ENCODE results near the gene KCTD5.

The KCTD5 gene

GRCh38 chr16:2698103-2698870 lies 16.0 kb downstream of the KCTD5 start:
- in situ Hi-C loops (cut with HindIII; ENCODE audit: low pct_unique_long_range_greater_than_20kb, low sequenced_read_pairs) = no loop called here
- no peak for TF ChIP-seq JUND (IDR thresholded peaks at IDR 0.05; ENCODE audit: low read depth)
- DNase-seq (ENCODE audit: low read depth in 1 of 2, low spot score in 1 of 2) = no peak

- TF ChIP-seq JUND (IDR thresholded peaks at IDR 0.05; ENCODE audit: low read depth) = no peak
- in situ Hi-C loops (cut with HindIII; ENCODE audit: low pct_unique_long_range_greater_than_20kb, low sequenced_read_pairs) = no loop called here
- DNase-seq (ENCODE audit: low read depth in 1 of 2, low spot score in 1 of 2) = no peak
These were observed 16.8 kb downstream of the KCTD5 start for GRCh38 chr16:2698965-2699750.

- no peak for DNase-seq (ENCODE audit: low read depth in 1 of 2, low spot score in 1 of 2)
- TF ChIP-seq JUND (IDR thresholded peaks at IDR 0.05; ENCODE audit: low read depth) = no peak
- in situ Hi-C loops (cut with HindIII; ENCODE audit: low pct_unique_long_range_greater_than_20kb, low sequenced_read_pairs) = no loop called here
These were observed 17.7 kb downstream of the KCTD5 start for GRCh38 chr16:2699791-2700600.

- no peak for TF ChIP-seq JUND (IDR thresholded peaks at IDR 0.05; ENCODE audit: low read depth)
- in situ Hi-C loops (cut with HindIII; ENCODE audit: low pct_unique_long_range_greater_than_20kb, low sequenced_read_pairs) = no loop called here
- DNase-seq (ENCODE audit: low read depth in 1 of 2, low spot score in 1 of 2) = no peak
These were observed 18.5 kb downstream of the KCTD5 start for GRCh38 chr16:2700786-2701185.

GRCh38 chr16:2701272-2701671 lies 18.9 kb downstream of the KCTD5 start:
- no peak for DNase-seq (ENCODE audit: low read depth in 1 of 2, low spot score in 1 of 2)
- TF ChIP-seq JUND (IDR thresholded peaks at IDR 0.05; ENCODE audit: low read depth) = no peak
- in situ Hi-C loops (cut with HindIII; ENCODE audit: low pct_unique_long_range_greater_than_20kb, low sequenced_read_pairs) = no loop called here

GRCh38 chr16:2701713-2702437 lies 19.6 kb downstream of the KCTD5 start:
- TF ChIP-seq JUND (IDR thresholded peaks at IDR 0.05; ENCODE audit: low read depth) = no peak
- in situ Hi-C loops (cut with HindIII; ENCODE audit: low pct_unique_long_range_greater_than_20kb, low sequenced_read_pairs) = no loop called here
- no peak for DNase-seq (ENCODE audit: low read depth in 1 of 2, low spot score in 1 of 2)

- in situ Hi-C loops (cut with HindIII; ENCODE audit: low pct_unique_long_range_greater_than_20kb, low sequenced_read_pairs) = no loop called here
- DNase-seq (ENCODE audit: low read depth in 1 of 2, low spot score in 1 of 2) = no peak
- no peak for TF ChIP-seq JUND (IDR thresholded peaks at IDR 0.05; ENCODE audit: low read depth)
These were observed 20.1 kb downstream of the KCTD5 start for GRCh38 chr16:2702438-2702825.

GRCh38 chr16:2702871-2703745 lies 20.8 kb downstream of the KCTD5 start:
- in situ Hi-C loops (cut with HindIII; ENCODE audit: low pct_unique_long_range_greater_than_20kb, low sequenced_read_pairs) = no loop called here
- no peak for DNase-seq (ENCODE audit: low read depth in 1 of 2, low spot score in 1 of 2)
- TF ChIP-seq JUND (IDR thresholded peaks at IDR 0.05; ENCODE audit: low read depth) = no peak

- in situ Hi-C loops (cut with HindIII; ENCODE audit: low pct_unique_long_range_greater_than_20kb, low sequenced_read_pairs) = no loop called here
- DNase-seq (ENCODE audit: low read depth in 1 of 2, low spot score in 1 of 2) = no peak
- TF ChIP-seq JUND (IDR thresholded peaks at IDR 0.05; ENCODE audit: low read depth) = no peak
These were observed 22.1 kb downstream of the KCTD5 start for GRCh38 chr16:2704166-2704982.

- TF ChIP-seq JUND (IDR thresholded peaks at IDR 0.05; ENCODE audit: low read depth) = no peak
- in situ Hi-C loops (cut with HindIII; ENCODE audit: low pct_unique_long_range_greater_than_20kb, low sequenced_read_pairs) = no loop called here
- no peak for DNase-seq (ENCODE audit: low read depth in 1 of 2, low spot score in 1 of 2)
These were observed 22.6 kb downstream of the KCTD5 start for GRCh38 chr16:2704983-2705275.

- in situ Hi-C loops (cut with HindIII; ENCODE audit: low pct_unique_long_range_greater_than_20kb, low sequenced_read_pairs) = no loop called here
- TF ChIP-seq JUND (IDR thresholded peaks at IDR 0.05; ENCODE audit: low read depth) = no peak
These were observed 23.0 kb downstream of the KCTD5 start for GRCh38 chr16:2705351-2705750.

More at GRCh38 chr16:2705351-2705750, 23.0 kb downstream of the KCTD5 start:
- DNase-seq (ENCODE audit: low read depth in 1 of 2, low spot score in 1 of 2) = no peak

Data from T47D (cell line).